Hematopoietic multipotent progenitor cell treated with erythropoietin and hydrocortisone succinate and interleukin-3 and kit ligand, for 8 days (in vitro differentiated cells): Measurements from ENCODE around the gene CABP1.
A peak's percentile ranks its signal among the peaks of the same experiment; 100 is the strongest.

Source experiments
- DNase-seq: peaks from one replicate; pipeline ENCODE4 v3.0.0-alpha.2; 2015

CABP1 gene

DNA sequence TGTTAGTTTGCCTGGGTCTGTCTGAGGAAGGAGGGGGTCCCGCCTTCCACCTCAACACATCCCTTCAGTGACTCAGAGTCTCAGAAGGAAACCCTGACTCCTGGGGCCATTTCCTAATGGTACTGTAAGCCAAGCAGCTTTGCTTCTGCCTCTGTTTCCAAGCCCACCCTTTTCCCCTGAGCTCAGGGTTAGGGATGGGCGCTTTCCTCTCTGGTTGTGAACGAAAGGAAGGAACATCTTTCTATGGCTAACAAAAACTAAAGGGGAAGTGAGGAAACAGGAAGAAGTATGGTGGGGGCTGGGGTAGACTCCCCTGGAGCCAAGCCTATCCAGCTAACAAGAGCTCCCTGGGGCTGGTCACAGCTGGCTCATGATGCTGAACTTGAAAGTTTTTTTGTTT, 58.2 kb downstream of the CABP1 start:
- no peak for DNase-seq

GRCh38 chr12:120699553-120699952, 59.1 kb downstream of the CABP1 start:
- DNase-seq: no peak

DNA sequence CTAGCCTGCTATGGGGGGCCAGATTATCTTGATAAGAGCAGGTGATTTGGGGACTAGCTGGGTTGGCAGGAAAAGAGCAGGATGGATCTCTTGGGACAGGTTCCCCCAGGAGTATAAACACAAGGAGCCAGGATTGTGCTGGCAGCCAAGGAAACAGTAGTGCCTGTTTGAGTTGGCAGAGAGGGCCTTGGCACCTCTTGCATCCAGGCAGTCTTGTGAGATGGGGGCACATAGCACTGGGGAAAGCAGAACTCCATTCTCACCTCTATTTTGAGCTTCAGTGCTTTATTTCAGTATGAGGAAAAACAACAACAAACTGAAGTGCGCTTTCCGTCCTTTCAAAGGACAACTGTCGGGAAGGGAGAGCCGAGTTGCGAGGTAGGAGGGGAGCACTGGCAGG, 60.5 kb downstream of the CABP1 start:
- DNase-seq: no peak

DNA sequence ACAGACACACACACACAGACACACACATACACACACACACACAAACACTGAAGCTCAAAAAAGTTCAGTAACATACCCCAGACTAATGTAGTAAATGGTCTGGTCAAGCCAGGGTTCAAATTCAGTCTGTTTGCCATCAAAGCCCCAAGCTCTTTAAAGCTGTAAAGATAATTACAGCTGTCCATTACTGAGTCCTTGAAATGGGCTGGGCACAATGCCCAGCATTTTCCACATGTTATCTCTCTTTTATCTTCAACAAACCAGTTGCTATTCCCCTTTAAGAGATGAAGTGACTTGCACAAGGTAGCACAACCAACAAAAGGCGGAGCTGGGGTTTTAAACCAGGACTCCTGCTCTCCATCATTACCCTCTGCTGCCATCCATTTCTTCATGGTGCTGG, 62.2 kb downstream of the CABP1 start:
- DNase-seq: peak; percentile 73

DNA sequence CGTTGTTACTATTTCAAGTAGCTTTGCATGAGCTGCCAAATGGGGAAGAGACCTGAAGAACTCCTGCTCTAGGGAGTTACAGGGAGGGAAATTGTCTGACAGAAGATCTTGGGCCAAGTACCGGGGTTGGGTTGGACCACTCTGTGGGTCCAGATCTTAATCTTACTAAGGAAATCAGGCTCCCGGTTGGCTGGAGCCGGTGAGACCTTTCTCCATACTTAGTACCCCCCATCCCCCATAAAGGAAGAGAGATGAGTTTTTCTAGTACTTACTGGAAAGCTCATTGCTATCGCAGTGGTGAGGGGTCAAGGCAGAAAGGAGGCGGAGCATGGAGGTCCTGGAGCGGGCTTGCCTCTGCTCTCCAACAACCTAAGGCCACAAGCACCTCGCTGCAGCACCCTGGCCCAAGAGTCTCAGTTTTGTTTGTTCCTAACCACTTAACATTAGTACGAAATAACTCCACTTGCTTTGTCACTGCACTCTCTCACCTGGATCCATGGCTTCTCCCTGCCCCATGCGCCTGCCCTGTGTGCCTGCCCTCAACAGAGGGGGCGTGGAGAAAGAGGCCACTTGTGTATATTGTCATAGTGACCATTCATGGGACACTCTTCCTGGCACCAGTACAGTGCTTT, 63.0 kb downstream of the CABP1 start:
- no peak for DNase-seq

- DNase-seq: no peak
Measured at GRCh38 chr12:120705618-120706017, 65.2 kb downstream of the CABP1 start.

DNA sequence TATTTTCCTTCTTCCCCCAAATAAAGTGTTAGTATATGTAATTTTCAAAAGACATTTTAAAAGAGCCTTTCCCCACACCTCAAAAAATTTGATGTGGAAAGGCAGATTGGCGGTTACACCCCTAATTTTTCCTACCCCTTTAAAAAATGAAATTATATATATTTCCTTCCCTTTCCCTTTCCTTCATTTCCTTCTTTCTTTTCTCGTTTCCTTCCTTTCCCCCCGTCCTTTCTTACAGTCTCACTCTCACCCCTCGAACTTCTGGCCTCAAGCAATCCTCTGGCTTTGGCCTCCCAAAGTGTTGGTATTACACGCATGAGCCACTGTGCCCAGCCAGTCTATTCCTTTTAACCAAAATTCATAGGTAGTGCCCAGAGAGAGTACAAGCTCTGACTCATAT, 65.6 kb downstream of the CABP1 start:
- DNase-seq: no peak

DNA sequence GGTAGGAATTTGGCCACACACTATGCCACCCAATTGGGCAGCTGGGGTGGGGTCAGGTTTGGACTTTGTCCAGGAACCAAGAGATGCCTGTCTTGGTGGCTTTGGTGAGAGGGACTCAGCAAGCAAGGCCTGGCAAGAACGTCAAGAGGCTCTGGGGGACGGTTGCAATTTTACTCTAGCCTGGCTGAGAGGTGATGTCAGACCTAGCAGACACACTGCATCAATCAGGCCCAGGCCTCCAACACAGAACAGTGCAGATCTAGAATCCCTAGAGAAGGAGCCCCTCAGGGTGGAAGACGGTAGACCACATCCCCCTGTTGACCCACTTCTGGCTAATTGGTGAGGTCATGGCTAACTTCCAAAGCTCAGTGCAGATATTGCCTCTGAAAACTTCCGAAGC, 68.2 kb downstream of the CABP1 start:
- DNase-seq: peak; percentile 48

- peak; percentile 61 for DNase-seq
Measured at GRCh38 chr12:120710031-120710804, 69.8 kb downstream of the CABP1 start, which contains the start of gene UNC119B. TSS of gene UNC119B (plus strand) at chr12:120710458. CDS start at chr12:120710475, 17 bp downstream.

DNA sequence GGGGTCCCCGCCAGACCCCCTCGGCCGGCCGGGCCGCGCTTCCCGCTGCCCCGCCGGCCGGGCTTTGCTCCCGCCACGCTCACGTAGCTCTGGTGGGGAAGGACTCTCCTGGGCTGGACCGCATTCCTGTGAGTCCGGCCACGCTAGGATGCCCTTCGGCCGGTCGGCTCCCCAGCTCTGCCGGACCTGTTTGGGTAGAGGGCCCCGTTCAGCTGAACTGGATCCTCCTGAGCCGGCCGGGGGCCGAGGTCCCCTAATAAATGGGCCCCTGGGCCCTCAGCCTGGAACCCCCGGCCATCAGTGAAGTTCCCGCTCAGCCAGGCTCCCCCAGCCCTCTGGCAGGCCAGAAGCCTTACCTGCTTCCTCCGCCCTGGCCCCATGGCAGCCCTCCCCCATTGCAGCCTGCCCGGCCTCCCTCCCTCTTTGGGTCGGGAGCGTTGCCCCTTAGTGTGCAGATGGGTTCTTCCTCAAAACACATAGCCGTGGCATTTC, 70.4 kb downstream of the CABP1 start:
- peak; percentile 19 for DNase-seq

GRCh38 chr12:120711411-120711810, 71.0 kb downstream of the CABP1 start:
- DNase-seq: no peak

GRCh38 chr12:120712610-120713009, 72.2 kb downstream of the CABP1 start:
- DNase-seq: no peak

GRCh38 chr12:120713861-120714482, 73.5 kb downstream of the CABP1 start:
- peak; percentile 89 for DNase-seq
